ENCODE results near the gene DYNLRB1.

- TF ChIP-seq CTCF (conservative IDR thresholded peaks at IDR 0.05 in 1 of 2, IDR thresholded peaks at IDR 0.05 in 1 of 2; ENCODE audit: extremely low read depth in 1 of 2, insufficient read depth in 1 of 2, low read depth in 1 of 2, low read length in 2 of 2) (no peak), EZH2 (IDR thresholded peaks at IDR 0.05; ENCODE audit: borderline replicate concordance, low read length) (no peak)
These were observed 43.9 kb downstream of the DYNLRB1 start for GRCh38 chr20:34560141-34560523.

All from mammary epithelial cell (primary cell).